ENCODE measurements around the gene FAHD1.

GRCh38 chr16:1820946-1821290 is 6.1 kb upstream of the FAHD1 start:
- no peak for TF ChIP-seq CTCF (conservative IDR thresholded peaks at IDR 0.05 in 1 of 2, IDR thresholded peaks at IDR 0.05 in 1 of 2; ENCODE audit: low read depth in 1 of 2, low read length in 2 of 2)
- no peak for TF ChIP-seq EZH2 (IDR thresholded peaks at IDR 0.05; ENCODE audit: low read length, missing control alignments)
